Stimulated activated naive CD8-positive, alpha-beta T cell treated with anti-CD3 and anti-CD28 coated beads, Interleukin-15, amount 100 ng/mL, for 72 hours (primary cell): ENCODE measurements around the gene MYO10.
"Not testable (repeated sequence)": the region's sequence is repeated elsewhere in the genome, so short reads cannot be mapped to it uniquely, and the experiment has no call there.

Experiments
- ATAC-seq: fragments of 150-1000 bp; cut with Tn5 transposase; 2 replicates; pipeline ENCODE4 v1.10.0; 2021; ENCODE audit warnings: mild to moderate bottlenecking, moderate library complexity
- DNase-seq, 2 donors: peaks; one replicate each; pipeline ENCODE4 v3.0.0; 2021 to 2022
- H3K27ac Mint-ChIP-seq, 2 donors: one replicate each; pipeline ENCODE4 v1.8.0; 2022; ENCODE audit warnings: mild to moderate bottlenecking in 2 of 2, mixed read lengths in 2 of 2, moderate library complexity in 2 of 2
- H3K27me3 Mint-ChIP-seq: one replicate; pipeline ENCODE4 v1.8.0; 2022; ENCODE audit warnings: mixed read lengths
- H3K4me1 Mint-ChIP-seq: one replicate; pipeline ENCODE4 v1.8.0; 2022; ENCODE audit warnings: mild to moderate bottlenecking, mixed read lengths
- H3K4me3 Mint-ChIP-seq, 2 donors: one replicate each; pipeline ENCODE4 v1.8.0; 2022; ENCODE audit warnings: mild to moderate bottlenecking in 2 of 2, mixed read lengths in 2 of 2, moderate library complexity in 1 of 2
- H3K9me3 Mint-ChIP-seq, 2 donors: one replicate each; pipeline ENCODE4 v1.8.0; 2022; ENCODE audit warnings: mixed read lengths in 2 of 2

Gene MYO10

GRCh38 chr5:16889203-16889971 lies 46.7 kb downstream of the MYO10 start:
- no peak for ATAC-seq
- Mint-ChIP-seq H3K27ac (no peak overlapping the region), H3K27me3 (peaks cover 8% of the 10 kb centered on the region), H3K9me3 (no peaks in the 10 kb centered on the region), H3K4me1 (no peaks in the 10 kb centered on the region), H3K4me3 (no peak overlapping the region)
- DNase-seq: no peak

DNA sequence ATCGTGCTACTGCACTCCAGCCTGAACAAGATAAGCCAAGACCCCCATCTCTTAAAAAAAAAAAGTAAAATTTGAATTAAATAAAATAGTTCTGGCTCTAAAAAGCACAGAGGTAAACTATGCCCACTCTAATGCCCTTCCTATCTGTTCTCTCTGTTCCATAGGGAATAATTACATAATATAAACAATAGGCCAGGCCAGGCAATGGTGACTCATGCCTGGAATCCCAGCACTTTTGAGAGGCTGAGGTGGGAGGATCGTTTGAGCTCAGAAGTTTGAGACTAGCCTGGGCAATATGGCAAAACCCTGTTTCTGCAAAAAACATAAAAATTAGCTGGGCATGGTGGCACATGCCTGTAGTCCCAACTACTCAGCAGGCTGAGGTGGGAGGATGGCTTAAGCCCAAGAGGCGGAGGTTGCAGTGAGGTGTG lies 47.4 kb downstream of the MYO10 start:
- Mint-ChIP-seq H3K27ac (no peak overlapping the region), H3K4me1 (no peaks in the 10 kb centered on the region), H3K9me3 (no peaks in the 10 kb centered on the region), H3K4me3 (no peak overlapping the region), H3K27me3 (peaks cover 8% of the 10 kb centered on the region)
- DNase-seq (no peak), ATAC-seq (no peak)

DNA sequence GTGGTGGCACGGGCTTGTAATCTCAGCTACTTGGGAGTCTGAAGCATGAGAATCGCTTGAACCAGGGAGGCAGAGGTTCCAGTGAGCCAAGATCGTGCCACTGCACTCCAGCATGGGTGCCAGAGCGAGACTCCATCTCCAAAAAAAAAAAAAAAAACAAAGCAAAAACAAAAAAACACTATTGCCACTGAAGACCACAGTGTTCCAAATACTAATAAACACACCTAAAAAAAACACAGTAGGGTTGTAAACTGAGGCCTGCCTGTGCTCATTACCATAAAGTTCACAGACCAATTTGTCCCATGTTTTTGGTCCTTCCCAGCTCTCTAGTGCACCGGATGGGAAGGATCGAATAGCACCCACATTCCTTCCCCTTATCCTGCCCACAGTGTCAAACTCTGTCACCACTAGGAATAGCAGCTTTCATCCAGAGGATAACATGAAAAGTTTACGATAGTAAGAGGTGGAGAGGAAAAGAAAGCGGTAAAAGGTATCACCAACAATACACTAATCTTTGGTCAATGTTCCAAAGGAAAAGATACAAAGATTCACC lies 49.2 kb downstream of the MYO10 start:
- Mint-ChIP-seq H3K9me3 (no peaks in the 10 kb centered on the region), H3K4me3 (no peak overlapping the region), H3K4me1 (no peaks in the 10 kb centered on the region), H3K27ac (no peak overlapping the region), H3K27me3 (peaks cover 8% of the 10 kb centered on the region)
- no peak for ATAC-seq
- DNase-seq: no peak

- Mint-ChIP-seq H3K4me3 (no peak overlapping the region), H3K27ac (no peak overlapping the region), H3K9me3 (no peaks in the 10 kb centered on the region), H3K27me3 (peaks cover 8% of the 10 kb centered on the region), H3K4me1 (no peaks in the 10 kb centered on the region)
- DNase-seq: no peak
- no peak for ATAC-seq
Observed at GRCh38 chr5:16886366-16886736, 49.7 kb downstream of the MYO10 start.

GRCh38 chr5:16885635-16886365 lies 50.3 kb downstream of the MYO10 start:
- ATAC-seq (no peak), DNase-seq (no peak)
- Mint-ChIP-seq H3K9me3 (no peaks in the 10 kb centered on the region), H3K27ac (no peak overlapping the region), H3K4me1 (no peaks in the 10 kb centered on the region), H3K27me3 (peaks cover 8% of the 10 kb centered on the region), H3K4me3 (no peak overlapping the region)

DNA sequence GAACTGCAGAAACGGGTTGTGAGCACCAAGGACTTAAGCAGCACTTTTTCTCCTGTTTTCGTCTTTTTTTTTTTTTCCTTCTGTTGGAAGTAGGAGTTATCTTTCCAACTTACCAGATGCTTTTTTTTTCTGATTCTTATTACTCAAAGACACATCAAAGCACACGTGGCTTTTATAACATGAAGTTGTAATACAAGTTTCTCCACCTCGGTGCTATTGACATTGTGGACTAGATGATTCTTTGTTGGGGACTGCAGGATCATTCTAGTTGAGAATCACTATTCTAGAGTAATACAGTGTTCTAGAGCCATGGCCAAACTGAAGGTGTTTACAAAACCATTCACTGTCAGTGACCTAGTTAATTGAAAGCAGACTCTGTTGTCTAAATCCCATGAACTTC lies 51.5 kb downstream of the MYO10 start:
- Mint-ChIP-seq H3K27ac (no peak overlapping the region), H3K27me3 (peaks cover 8% of the 10 kb centered on the region), H3K9me3 (no peaks in the 10 kb centered on the region), H3K4me1 (no peaks in the 10 kb centered on the region), H3K4me3 (no peak overlapping the region)
- no peak for DNase-seq
- no peak for ATAC-seq

- no peak for ATAC-seq
- Mint-ChIP-seq H3K4me1 (no peaks in the 10 kb centered on the region), H3K27me3 (peaks cover 8% of the 10 kb centered on the region), H3K4me3 (no peak overlapping the region), H3K9me3 (no peaks in the 10 kb centered on the region), H3K27ac (no peak overlapping the region)
- DNase-seq: no peak
Observed at GRCh38 chr5:16883806-16884205, 52.3 kb downstream of the MYO10 start.

- Mint-ChIP-seq H3K27ac (no peak overlapping the region), H3K9me3 (no peaks in the 10 kb centered on the region), H3K4me3 (no peak overlapping the region), H3K27me3 (peaks cover 8% of the 10 kb centered on the region), H3K4me1 (no peaks in the 10 kb centered on the region)
- no peak for DNase-seq
- ATAC-seq: no peak
Observed at GRCh38 chr5:16883176-16883575, 52.9 kb downstream of the MYO10 start.

- H3K4me3 Mint-ChIP-seq: no peak overlapping the region
- DNase-seq: no peak
- H3K27ac Mint-ChIP-seq: no peak overlapping the region
- peaks cover 0 to 3% of the 10 kb centered on the region in 2 donors for H3K9me3 Mint-ChIP-seq
- no peak for ATAC-seq
- peaks cover 7% of the 10 kb centered on the region for H3K27me3 Mint-ChIP-seq
- no peaks in the 10 kb centered on the region for H3K4me1 Mint-ChIP-seq
Observed at GRCh38 chr5:16881251-16881650, 54.8 kb downstream of the MYO10 start.

DNA sequence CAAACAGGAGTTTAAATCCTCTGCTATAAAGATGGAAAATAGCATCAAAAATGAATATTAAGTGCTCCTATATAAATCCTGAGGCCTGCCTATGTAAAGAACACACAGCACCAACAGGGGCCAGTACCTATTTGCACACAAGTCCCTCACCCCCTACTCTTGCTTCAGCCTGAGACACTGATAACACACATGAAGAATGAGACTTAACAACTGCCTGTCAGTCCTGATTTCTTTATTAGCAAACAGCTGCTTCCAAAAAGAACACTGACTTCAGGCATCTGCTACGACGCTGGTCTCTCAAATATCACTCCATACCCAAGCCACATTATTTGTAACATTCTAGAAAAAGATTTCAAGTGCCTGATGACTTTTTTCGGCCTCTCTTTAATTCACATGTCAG lies 55.5 kb downstream of the MYO10 start:
- no peak for DNase-seq
- Mint-ChIP-seq H3K27ac (peak overlapping the region in 1 of 2 donors; percentile 36), H3K27me3 (no peaks in the 10 kb centered on the region), H3K4me3 (no peak overlapping the region), H3K9me3 (peaks cover 0 to 3% of the 10 kb centered on the region in 2 donors), H3K4me1 (no peaks in the 10 kb centered on the region)
- ATAC-seq: no peak

GRCh38 chr5:16879650-16880049 lies 56.4 kb downstream of the MYO10 start:
- ATAC-seq (no peak), DNase-seq (no peak)
- H3K4me1 Mint-ChIP-seq: no peaks in the 10 kb centered on the region
- no peaks in the 10 kb centered on the region for H3K27me3 Mint-ChIP-seq
- peaks cover 0 to 3% of the 10 kb centered on the region in 2 donors for H3K9me3 Mint-ChIP-seq
- no peak overlapping the region for H3K27ac Mint-ChIP-seq
- no peak overlapping the region for H3K4me3 Mint-ChIP-seq

DNA sequence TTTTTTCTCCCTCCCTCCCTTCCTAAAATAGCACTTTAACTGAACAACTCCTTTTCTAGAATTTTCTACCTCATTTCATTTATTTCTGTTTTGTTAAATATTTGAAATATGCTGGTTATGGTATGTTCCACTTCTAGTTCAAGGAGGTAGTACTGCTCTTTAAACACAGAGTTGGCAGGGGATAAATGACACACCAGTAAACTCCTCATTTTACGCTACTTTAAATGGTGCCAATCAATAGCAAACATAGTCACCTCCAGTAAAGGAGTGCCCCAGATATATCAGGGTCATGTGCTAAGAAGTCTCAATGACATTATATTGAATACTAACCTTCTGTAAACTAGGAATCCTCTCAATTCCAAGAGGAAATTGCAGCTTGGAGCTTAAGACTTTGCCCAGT lies 56.9 kb downstream of the MYO10 start:
- H3K27me3 Mint-ChIP-seq: no peaks in the 10 kb centered on the region
- H3K4me3 Mint-ChIP-seq: no peak overlapping the region
- no peak overlapping the region for H3K27ac Mint-ChIP-seq
- DNase-seq (no peak), ATAC-seq (no peak)
- no peaks in the 10 kb centered on the region for H3K4me1 Mint-ChIP-seq
- peaks cover 0 to 3% of the 10 kb centered on the region in 2 donors for H3K9me3 Mint-ChIP-seq

DNA sequence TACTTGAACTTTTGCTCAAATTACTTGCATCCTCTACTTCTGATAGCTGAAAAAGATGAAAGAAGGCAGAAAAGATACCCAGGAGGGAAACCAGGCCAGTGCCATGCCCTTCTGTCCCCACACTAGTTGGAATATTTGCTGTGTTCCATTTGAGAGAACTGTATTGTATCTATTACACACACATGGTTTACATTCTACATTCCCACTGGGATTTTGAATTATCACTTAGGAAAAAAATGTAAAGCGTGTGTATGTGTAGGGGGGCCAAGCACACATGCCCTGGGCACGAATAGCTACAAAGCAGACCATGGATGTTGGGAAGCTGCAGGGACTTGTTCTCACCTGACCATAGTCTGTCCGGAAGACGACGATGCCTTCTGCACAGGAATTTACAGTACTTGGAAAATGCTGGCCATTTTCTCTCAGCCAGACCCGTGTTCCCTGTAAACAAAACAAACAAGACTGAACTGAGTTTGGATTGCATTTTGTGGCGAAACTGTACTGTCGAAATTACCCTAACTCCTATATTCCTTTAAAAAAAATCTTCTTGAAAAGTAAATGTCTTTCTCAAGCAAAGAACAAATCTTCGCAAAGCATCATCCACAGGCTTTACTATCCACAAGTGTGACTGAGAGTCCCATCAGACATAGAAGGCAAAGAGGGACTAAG lies 58.7 kb downstream of the MYO10 start:
- no peaks in the 10 kb centered on the region for H3K4me1 Mint-ChIP-seq
- peaks cover 0 to 3% of the 10 kb centered on the region in 2 donors for H3K9me3 Mint-ChIP-seq
- H3K4me3 Mint-ChIP-seq: no peak overlapping the region
- no peaks in the 10 kb centered on the region for H3K27me3 Mint-ChIP-seq
- peak overlapping the region in 1 of 2 donors; percentile 65 for H3K27ac Mint-ChIP-seq
- ATAC-seq: no peak
- DNase-seq: no peak

- H3K4me1 Mint-ChIP-seq, ATAC-seq, H3K9me3 Mint-ChIP-seq, DNase-seq, H3K4me3 Mint-ChIP-seq, H3K27me3 Mint-ChIP-seq, H3K27ac Mint-ChIP-seq: not testable (repeated sequence)
Observed at GRCh38 chr5:16874424-16874823, 61.7 kb downstream of the MYO10 start.

DNA sequence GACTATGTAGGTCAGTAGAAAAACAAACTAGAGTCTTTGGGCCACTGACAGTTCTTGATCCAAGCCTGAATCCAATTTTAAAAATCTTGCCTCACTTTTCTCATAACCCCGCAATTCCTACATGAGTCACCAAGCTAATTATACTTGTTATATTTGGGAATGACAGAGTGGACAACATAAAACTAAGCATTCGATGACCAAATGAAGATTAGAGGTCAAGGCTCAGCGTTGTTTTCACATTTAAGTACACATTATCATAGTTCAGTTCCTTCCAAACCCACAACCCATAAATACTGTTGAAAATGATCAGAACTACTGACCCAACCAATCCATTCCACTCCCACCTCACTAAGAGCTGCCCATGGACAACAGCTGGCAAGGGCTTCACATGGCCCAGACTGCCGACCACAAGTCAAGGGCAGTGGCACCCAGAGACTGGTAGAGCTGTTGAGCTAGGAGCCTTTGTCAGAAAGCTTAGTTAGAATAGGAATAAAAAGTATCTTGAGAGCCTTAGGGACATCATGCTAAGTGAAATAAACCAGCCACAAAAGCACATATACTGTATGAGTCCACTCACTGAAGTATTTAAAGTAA lies 64.2 kb downstream of the MYO10 start:
- Mint-ChIP-seq H3K4me1 (no peaks in the 10 kb centered on the region), H3K9me3 (peaks cover 0 to 9% of the 10 kb centered on the region in 2 donors), H3K4me3 (no peak overlapping the region), H3K27me3 (no peaks in the 10 kb centered on the region), H3K27ac (no peak overlapping the region)
- DNase-seq (no peak), ATAC-seq (no peak)
